ENCODE results near the gene MOCOS.

The MOCOS gene

GRCh38 chr18:36181441-36181840 lies 5.9 kb upstream of the MOCOS start:
- no peak for DNase-seq

- no peak for DNase-seq
Observed at GRCh38 chr18:36181898-36182506, 5.3 kb upstream of the MOCOS start.

- no peak for DNase-seq
Observed at GRCh38 chr18:36183033-36183432, 4.3 kb upstream of the MOCOS start.

GRCh38 chr18:36183987-36184386 lies 3.3 kb upstream of the MOCOS start:
- DNase-seq: no peak

- no peak for DNase-seq
Observed at GRCh38 chr18:36185157-36185556, 2.1 kb upstream of the MOCOS start.

- no peak for DNase-seq
Observed at GRCh38 chr18:36185901-36186460, 1.3 kb upstream of the MOCOS start.

GRCh38 chr18:36186461-36187192 lies 670 bp upstream of the MOCOS start:
- no peak for DNase-seq

- no peak for DNase-seq
Observed at GRCh38 chr18:36187826-36188721, 777 bp downstream of the MOCOS start.

GRCh38 chr18:36188916-36189315 lies 1.6 kb downstream of the MOCOS start:
- DNase-seq: no peak

- no peak for DNase-seq
Observed at GRCh38 chr18:36189486-36189885, 2.2 kb downstream of the MOCOS start.

GRCh38 chr18:36191286-36191685 lies 4.0 kb downstream of the MOCOS start:
- no peak for DNase-seq

GRCh38 chr18:36191711-36192110 lies 4.4 kb downstream of the MOCOS start:
- DNase-seq: no peak

GRCh38 chr18:36194600-36195315 lies 7.5 kb downstream of the MOCOS start:
- no peak for DNase-seq

GRCh38 chr18:36195427-36196122 lies 8.3 kb downstream of the MOCOS start:
- DNase-seq: no peak

- no peak for DNase-seq
Observed at GRCh38 chr18:36196238-36196995, 9.1 kb downstream of the MOCOS start.

- no peak for DNase-seq
Observed at GRCh38 chr18:36197511-36198166, 10.3 kb downstream of the MOCOS start.

- no peak for DNase-seq
Observed at GRCh38 chr18:36199691-36200295, 12.5 kb downstream of the MOCOS start.

- DNase-seq: no peak
Observed at GRCh38 chr18:36200354-36200771, 13.1 kb downstream of the MOCOS start.

- no peak for DNase-seq
Observed at GRCh38 chr18:36201765-36202164, 14.5 kb downstream of the MOCOS start.

- DNase-seq: no peak
Observed at GRCh38 chr18:36203360-36203895, 16.1 kb downstream of the MOCOS start.
